IMR-90 (cell line): ENCODE results near the gene BECN2. TPM values are rescaled to one million over a fixed set of nuclear protein-coding genes. Genes with fewer than 3 reads are reported as not detected.

Experiments used
- ATAC-seq: fragments of 200-7000 bp; cut with Tn5 transposase; 2 replicates; pipeline ENCODE4 v1.9.1; 2020; ENCODE audit warnings: low read depth, mild to moderate bottlenecking, moderate library complexity
- BruUV-seq: library from RNA; stranded (reverse); fragments of 400-500 nt; replicated peaks from 2 replicates; lab custom pipeline; 2021; lab: Mats Ljungman, UMichigan
- CTCF ChIA-PET: fragments of 300-600 bp; formaldehyde crosslinking; extraction: SDS; loops from one replicate; lab custom pipeline; 2021; ENCODE audit warnings: antibody characterized with exemption; lab: Yijun Ruan, JAX
- POLR2A ChIA-PET: fragments of 300-600 bp; sonication (Branson Sonifier 250); formaldehyde crosslinking; loops from one replicate; lab custom pipeline; 2022; ENCODE audit warnings: antibody characterized with exemption; ENCODE audit not compliant: unreplicated experiment; lab: Charles Lee
- DNase-seq: peaks from one replicate; pipeline ENCODE4 v3.0.0; 2013
- H2AFZ ChIP-seq: replicated peaks from 2 replicates; pipeline ENCODE3; 2013; ENCODE audit warnings: low read length, mild to moderate bottlenecking; ENCODE audit not compliant: poor library complexity
- H2AK5ac ChIP-seq: 2 replicates; pipeline ENCODE4 v1.6.1; 2013; ENCODE audit warnings: low read depth, low read length, inconsistent platforms
- H2AK9ac ChIP-seq: replicated peaks from 2 replicates; pipeline ENCODE3; 2013; ENCODE audit warnings: mild to moderate bottlenecking, low read depth, low read length, moderate library complexity; ENCODE audit not compliant: poor library complexity
- H2BK120ac ChIP-seq: 2 replicates; pipeline ENCODE4 v1.6.1; 2013; ENCODE audit warnings: low read depth, low read length, inconsistent platforms
- H2BK15ac ChIP-seq: 3 replicates; pipeline ENCODE4 v1.6.1; 2013; ENCODE audit warnings: low read depth, low read length, inconsistent platforms
- H2BK20ac ChIP-seq: 2 replicates; pipeline ENCODE4 v1.6.1; 2013; ENCODE audit warnings: low read depth, mild to moderate bottlenecking, inconsistent platforms, low read length, moderate library complexity
- H2BK5ac ChIP-seq: 2 replicates; pipeline ENCODE4 v1.6.1; 2013; ENCODE audit warnings: mild to moderate bottlenecking, low read depth, low read length, inconsistent platforms; ENCODE audit not compliant: poor library complexity, severe bottlenecking
- H3K14ac ChIP-seq: replicated peaks from 2 replicates; pipeline ENCODE4 v1.6.1; 2013; ENCODE audit warnings: low read depth, low read length, inconsistent platforms
- H3K18ac ChIP-seq: 2 replicates; pipeline ENCODE4 v1.6.1; 2013; ENCODE audit warnings: low read depth, low read length, control low read depth
- H3K23ac ChIP-seq: 2 replicates; pipeline ENCODE4 v1.6.1; 2013; ENCODE audit warnings: low read depth, low read length, inconsistent platforms
- H3K27ac ChIP-seq: 2 replicates; pipeline ENCODE4 v1.5.1; 2013; ENCODE audit warnings: mild to moderate bottlenecking, control low read depth, low read length; ENCODE audit not compliant: insufficient read depth
- H3K27me3 ChIP-seq: 2 replicates; pipeline ENCODE4 v1.6.1; 2013; ENCODE audit warnings: low read length; ENCODE audit not compliant: control insufficient read depth, insufficient read depth
- H3K36me3 ChIP-seq: 2 replicates; pipeline ENCODE4 v1.6.1; 2013; ENCODE audit warnings: low read length, mixed read lengths; ENCODE audit not compliant: control insufficient read depth, insufficient read depth
- H3K4ac ChIP-seq: 2 replicates; pipeline ENCODE4 v1.6.1; 2013; ENCODE audit warnings: low read depth, low read length, inconsistent platforms
- H3K4me1 ChIP-seq: 2 replicates; pipeline ENCODE4 v1.6.1; 2013; ENCODE audit warnings: low read length, mixed read lengths; ENCODE audit not compliant: control insufficient read depth, insufficient read depth
- H3K4me2 ChIP-seq: 2 replicates; pipeline ENCODE4 v1.6.1; 2013; ENCODE audit warnings: low read depth, mild to moderate bottlenecking, control low read depth, low read length, moderate library complexity
- H3K4me3 ChIP-seq: 2 replicates; pipeline ENCODE4 v1.5.1; 2013; ENCODE audit warnings: low read depth, mild to moderate bottlenecking, control low read depth, low read length, moderate library complexity; ENCODE audit not compliant: insufficient read depth
- H3K56ac ChIP-seq: 2 replicates; pipeline ENCODE4 v1.6.1; 2013; ENCODE audit warnings: low read length, inconsistent platforms; ENCODE audit not compliant: insufficient read depth; ENCODE audit errors: extremely low read depth
- H3K79me1 ChIP-seq, 2 experiments: 2 replicates each; pipeline ENCODE4 v1.6.1; 2013; ENCODE audit warnings: low read length in 2 of 2, inconsistent platforms in 1 of 2, low read depth in 1 of 2
- H3K9ac ChIP-seq: 2 replicates; pipeline ENCODE4 v1.6.1; 2013; ENCODE audit warnings: low read depth, low read length, control low read depth
- H3K9me1 ChIP-seq: 2 replicates; pipeline ENCODE4 v1.6.1; 2013; ENCODE audit warnings: low read length, inconsistent platforms; ENCODE audit not compliant: insufficient read depth
- H3K9me3 ChIP-seq: 2 replicates; pipeline ENCODE4 v1.6.1; 2013; ENCODE audit warnings: low read length; ENCODE audit not compliant: control insufficient read depth, insufficient read depth
- H4K20me1 ChIP-seq: 2 replicates; pipeline ENCODE4 v1.6.1; 2013; ENCODE audit warnings: low read length, inconsistent platforms; ENCODE audit not compliant: insufficient read depth
- H4K5ac ChIP-seq: 2 replicates; pipeline ENCODE4 v1.6.1; 2013; ENCODE audit warnings: mild to moderate bottlenecking, low read depth, low read length, control low read depth
- H4K8ac ChIP-seq, 2 experiments: 2 replicates each; pipeline ENCODE4 v1.6.1; 2013; ENCODE audit warnings: low read depth in 2 of 2, low read length in 2 of 2, control low read depth in 1 of 2, inconsistent platforms in 1 of 2
- H4K91ac ChIP-seq: 2 replicates; pipeline ENCODE4 v1.6.1; 2013; ENCODE audit warnings: low read depth, low read length, inconsistent platforms; ENCODE audit not compliant: insufficient read depth
- BHLHE40 ChIP-seq: fragments of 150-350 bp; IDR thresholded peaks from 2 replicates; pipeline ENCODE4 v1.6.1; 2016; ENCODE audit warnings: mild to moderate bottlenecking, low read depth, low read length
- CHD1 ChIP-seq: IDR thresholded peaks from 2 replicates; pipeline ENCODE4 v1.6.1; 2012; ENCODE audit warnings: low read depth, low read length, improper control_type of control experiment
- FOS ChIP-seq: fragments of 150-350 bp; IDR thresholded peaks from 2 replicates; pipeline ENCODE4 v1.6.1; 2016; ENCODE audit warnings: low read depth, low read length
- MAFK ChIP-seq: IDR thresholded peaks from 2 replicates; pipeline ENCODE4 v1.6.1; 2012; ENCODE audit warnings: low read depth, low read length, improper control_type of control experiment
- RFX5 ChIP-seq: IDR thresholded peaks from 2 replicates; pipeline ENCODE4 v1.8.0; 2012; ENCODE audit warnings: low read depth, mild to moderate bottlenecking, low read length, moderate library complexity
- SMC3 ChIP-seq: fragments of 150-350 bp; IDR thresholded peaks from 2 replicates; pipeline ENCODE4 v1.6.1; 2016; ENCODE audit warnings: low read depth, mild to moderate bottlenecking, antibody characterized with exemption, low read length, moderate library complexity
- WGBS, 2 experiments: methylation state at CpG; one replicate each; pipeline versions ENCODE4 v1.1.5 to v1.1.7; 2013; ENCODE audit warnings: missing lambda C conversion rate in 2 of 2; ENCODE audit not compliant: insufficient read length in 1 of 2; ENCODE audit errors: extremely low coverage in 2 of 2; 5-methylcytosine and 5-hydroxymethylcytosine counted together
- dilution Hi-C: fragments of 300-500 bp; cut with HindIII; formaldehyde crosslinking; loops from one replicate; pipeline ENCODE4 v1.14.3; 2018; ENCODE audit warnings: low sequenced_read_pairs; ENCODE audit not compliant: unreplicated experiment
- in situ Hi-C: fragments of 300-500 bp; cut with MboI; formaldehyde crosslinking; loops from 3 replicates; pipeline ENCODE4 v1.14.3; 2019; ENCODE audit warnings: low sequenced_read_pairs, inconsistent platforms, mixed read lengths
- intact Hi-C: fragments of 100-400 bp; cut with micrococcal nuclease; formaldehyde crosslinking; loops from 2 replicates; pipeline ENCODE4 v1.10.0; 2022
- polyA plus RNA-seq, 3 experiments: library from polyadenylated mRNA; depleted of rRNA; stranded (reverse); fragments of >200 nt; gene quantifications; 2 replicates each; pipeline ENCODE4 v1.2.3, GENCODE V29; 2012; ENCODE audit warnings: low replicate concordance in 1 of 3
- total RNA-seq: library from RNA; depleted of rRNA; stranded (reverse); fragments of >200 nt; gene quantifications from 2 replicates; pipeline ENCODE4 v1.2.3, GENCODE V29; 2012
- TF ChIP-seq, protein P1 (sequence below): conservative IDR thresholded peaks from 2 replicates; pipeline ENCODE4 v1.5.1; 2012; ENCODE audit warnings: mild to moderate bottlenecking, low read depth, low read length, improper control_type of control experiment
- TF ChIP-seq, protein P2 (sequence below): fragments of 150-350 bp; IDR thresholded peaks from 2 replicates; pipeline ENCODE4 v1.6.1; 2017; ENCODE audit warnings: mild to moderate bottlenecking, antibody characterized with exemption, low read length, low read depth

Gene BECN2
- total and polyA plus RNA-seq, 2 of the 4 experiments (the other 2 are of a cell fraction), result not detected

DNA sequence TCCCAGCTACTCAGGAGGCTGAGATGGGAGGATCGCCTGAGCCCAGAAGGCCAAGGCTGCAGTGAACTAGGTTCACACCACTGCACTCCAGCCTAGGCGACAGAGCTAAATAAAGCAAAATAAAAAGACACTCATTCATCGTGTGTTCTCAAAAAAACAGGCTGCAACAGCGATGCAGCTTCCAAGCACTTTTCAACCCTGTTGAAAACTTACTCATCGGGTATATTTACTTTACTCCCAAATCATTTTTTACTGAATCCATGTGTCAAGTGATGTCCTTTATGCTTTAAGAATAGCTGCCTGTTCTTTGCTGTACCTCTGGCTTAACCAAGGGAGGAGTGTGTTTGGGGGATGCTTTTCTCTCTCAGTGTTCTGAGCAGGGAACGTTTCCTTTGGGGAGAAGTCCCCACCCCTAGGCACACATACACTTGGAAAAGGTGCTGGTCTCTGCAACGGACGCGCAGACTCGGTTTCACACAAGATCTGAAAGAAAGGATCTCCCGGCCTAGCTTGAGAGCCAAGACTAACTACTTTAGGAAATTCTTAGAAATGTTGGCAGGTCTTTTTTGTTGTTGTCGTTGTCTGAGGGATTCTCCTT, 39.9 kb downstream of the BECN2 start:
- H3K79me1 ChIP-seq, result no peaks in the 10 kb centered on the region
- no peak overlapping the region for H2BK15ac ChIP-seq
- H3K4ac ChIP-seq, result no peak overlapping the region
- H2AFZ ChIP-seq, result no peak overlapping the region
- H3K4me2 ChIP-seq, result no peak overlapping the region
- TF ChIP-seq FOS, result no peak
- TF ChIP-seq CHD1, result no peak
- TF ChIP-seq, protein P1, sequence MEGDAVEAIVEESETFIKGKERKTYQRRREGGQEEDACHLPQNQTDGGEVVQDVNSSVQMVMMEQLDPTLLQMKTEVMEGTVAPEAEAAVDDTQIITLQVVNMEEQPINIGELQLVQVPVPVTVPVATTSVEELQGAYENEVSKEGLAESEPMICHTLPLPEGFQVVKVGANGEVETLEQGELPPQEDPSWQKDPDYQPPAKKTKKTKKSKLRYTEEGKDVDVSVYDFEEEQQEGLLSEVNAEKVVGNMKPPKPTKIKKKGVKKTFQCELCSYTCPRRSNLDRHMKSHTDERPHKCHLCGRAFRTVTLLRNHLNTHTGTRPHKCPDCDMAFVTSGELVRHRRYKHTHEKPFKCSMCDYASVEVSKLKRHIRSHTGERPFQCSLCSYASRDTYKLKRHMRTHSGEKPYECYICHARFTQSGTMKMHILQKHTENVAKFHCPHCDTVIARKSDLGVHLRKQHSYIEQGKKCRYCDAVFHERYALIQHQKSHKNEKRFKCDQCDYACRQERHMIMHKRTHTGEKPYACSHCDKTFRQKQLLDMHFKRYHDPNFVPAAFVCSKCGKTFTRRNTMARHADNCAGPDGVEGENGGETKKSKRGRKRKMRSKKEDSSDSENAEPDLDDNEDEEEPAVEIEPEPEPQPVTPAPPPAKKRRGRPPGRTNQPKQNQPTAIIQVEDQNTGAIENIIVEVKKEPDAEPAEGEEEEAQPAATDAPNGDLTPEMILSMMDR, result no peak
- no peak for TF ChIP-seq BHLHE40
- no peak for TF ChIP-seq SMC3
- no peak for TF ChIP-seq MAFK
- TF ChIP-seq, protein P2, sequence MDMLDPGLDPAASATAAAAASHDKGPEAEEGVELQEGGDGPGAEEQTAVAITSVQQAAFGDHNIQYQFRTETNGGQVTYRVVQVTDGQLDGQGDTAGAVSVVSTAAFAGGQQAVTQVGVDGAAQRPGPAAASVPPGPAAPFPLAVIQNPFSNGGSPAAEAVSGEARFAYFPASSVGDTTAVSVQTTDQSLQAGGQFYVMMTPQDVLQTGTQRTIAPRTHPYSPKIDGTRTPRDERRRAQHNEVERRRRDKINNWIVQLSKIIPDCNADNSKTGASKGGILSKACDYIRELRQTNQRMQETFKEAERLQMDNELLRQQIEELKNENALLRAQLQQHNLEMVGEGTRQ, result no peak
- no peak for TF ChIP-seq RFX5
- no TSS peak for BruUV-seq
- no peak overlapping the region for H3K56ac ChIP-seq
- no peak overlapping the region for H2AK5ac ChIP-seq
- H3K14ac ChIP-seq, result no peak overlapping the region
- H3K23ac ChIP-seq, result no peak overlapping the region
- no peak overlapping the region for H3K4me3 ChIP-seq
- in situ Hi-C loops (loop anchor here (25.0 kb wide), 1 partner anchor 460 kb away; the partner anchor contains the start of gene KMO), dilution Hi-C loops (no loop called here), intact Hi-C loops (loop anchor here (5.0 kb wide), 1 partner anchor 465 kb away; the partner anchor contains the start of gene KMO)
- H2BK5ac ChIP-seq, result no peak overlapping the region
- H2BK20ac ChIP-seq, result no peak overlapping the region
- 100% methylated on average over 1 of the region's 12 CpGs; no CpG with 5 or more reads in 1 of the 2 experiments for WGBS, 2 experiments
- H4K20me1 ChIP-seq, result no peaks in the 10 kb centered on the region
- H4K8ac ChIP-seq, result no peak overlapping the region
- H4K5ac ChIP-seq, result no peak overlapping the region
- no peak for ATAC-seq
- no peaks in the 10 kb centered on the region for H3K9me1 ChIP-seq
- no peak overlapping the region for H2AK9ac ChIP-seq
- H3K9ac ChIP-seq, result no peak overlapping the region
- CTCF ChIA-PET, result interaction anchor here (0.9 to 2.0 kb wide), 4 partner anchors 9 to 465 kb away, joined by 4 to 9 read pairs (median 7); partner anchors contain the start of gene KMO
- no peak overlapping the region for H3K27ac ChIP-seq
- H3K4me1 ChIP-seq, result no peaks in the 10 kb centered on the region
- H3K27me3 ChIP-seq, result no peaks in the 10 kb centered on the region
- H2BK120ac ChIP-seq, result no peak overlapping the region
- H3K18ac ChIP-seq, result no peak overlapping the region
- H3K36me3 ChIP-seq, result no peaks in the 10 kb centered on the region
- no peak overlapping the region for H4K91ac ChIP-seq
- no peak for DNase-seq
- H3K9me3 ChIP-seq, result no peaks in the 10 kb centered on the region
- POLR2A ChIA-PET, result no interaction called here
